SJSA1 (cell line): ENCODE results near the gene EMP1. TPM values are rescaled to one million over a fixed set of nuclear protein-coding genes. Genes with fewer than 3 reads are reported as not detected.

Experiments
- DNase-seq, 2 experiments: peaks; one replicate each; pipeline ENCODE4 v3.0.0-alpha.2; 2015 to 2020; ENCODE audit warnings: low spot score in 2 of 2, low read depth in 1 of 2
- H3K27ac ChIP-seq: fragments of 250-450 bp; sonication (Bioruptor Pico); 2 replicates; pipeline ENCODE4 v1.5.1; 2020; ENCODE audit warnings: mild to moderate bottlenecking, moderate library complexity
- H3K27me3 ChIP-seq: fragments of 250-450 bp; sonication (Bioruptor Pico); replicated peaks from 2 replicates; pipeline ENCODE4 v1.5.1; 2020; ENCODE audit warnings: mild to moderate bottlenecking, moderate library complexity
- H3K36me3 ChIP-seq: fragments of 250-450 bp; sonication (Bioruptor Pico); 2 replicates; pipeline ENCODE4 v1.5.1; 2020; ENCODE audit warnings: mild to moderate bottlenecking
- H3K4me1 ChIP-seq: fragments of 250-450 bp; sonication (Bioruptor Pico); replicated peaks from 2 replicates; pipeline ENCODE4 v1.6.1; 2021; ENCODE audit warnings: mild to moderate bottlenecking
- H3K4me3 ChIP-seq: fragments of 250-450 bp; sonication (Bioruptor Pico); 2 replicates; pipeline ENCODE4 v1.5.1; 2020; ENCODE audit warnings: mild to moderate bottlenecking
- H3K9me3 ChIP-seq: fragments of 250-450 bp; sonication (Bioruptor Pico); replicated peaks from 2 replicates; pipeline ENCODE4 v1.5.1; 2020; ENCODE audit warnings: mild to moderate bottlenecking
- total RNA-seq: library from RNA; depleted of rRNA; stranded (reverse); fragments of >200 nt; shearing (Covaris generic); gene quantifications from 2 replicates; pipeline ENCODE4 v1.2.3, GENCODE V29; 2014

The EMP1 gene
- total RNA-seq, 1 experiment from 2014 or later, result 159 TPM

GRCh38 chr12:13164921-13165616 lies 31.5 kb upstream of the EMP1 start:
- Histone ChIP-seq H3K4me3 (no peak overlapping the region), H3K4me1 (peaks cover 21% of the 10 kb centered on the region), H3K36me3 (no peaks in the 10 kb centered on the region), H3K27ac (no peak overlapping the region), H3K27me3 (no peaks in the 10 kb centered on the region), H3K9me3 (no peaks in the 10 kb centered on the region)
- DNase-seq, result no peak

- Histone ChIP-seq H3K4me3 (no peak overlapping the region), H3K36me3 (no peaks in the 10 kb centered on the region), H3K27me3 (no peaks in the 10 kb centered on the region), H3K27ac (no peak overlapping the region), H3K4me1 (peaks cover 21% of the 10 kb centered on the region), H3K9me3 (no peaks in the 10 kb centered on the region)
- peak in 1 of 2 experiments; percentile 42 for DNase-seq
These were observed 30.9 kb upstream of the EMP1 start for GRCh38 chr12:13165617-13166041.

- no peak for DNase-seq
- peaks cover 33% of the 10 kb centered on the region for H3K4me1 ChIP-seq
- no peaks in the 10 kb centered on the region for H3K27me3 ChIP-seq
- no peak overlapping the region for H3K4me3 ChIP-seq
- no peaks in the 10 kb centered on the region for H3K9me3 ChIP-seq
- H3K27ac ChIP-seq, result peak overlapping the region; percentile 6; the same call in 1 of the 2 replicates
- H3K36me3 ChIP-seq, result no peaks in the 10 kb centered on the region
These were observed 29.3 kb upstream of the EMP1 start for GRCh38 chr12:13167226-13167625.

GRCh38 chr12:13167906-13168305 lies 28.6 kb upstream of the EMP1 start:
- Histone ChIP-seq H3K4me3 (no peak overlapping the region), H3K9me3 (no peaks in the 10 kb centered on the region), H3K27me3 (no peaks in the 10 kb centered on the region), H3K4me1 (peaks cover 40% of the 10 kb centered on the region), H3K36me3 (no peaks in the 10 kb centered on the region), H3K27ac (peak overlapping the region; percentile 6; the same call in 1 of the 2 replicates)
- no peak for DNase-seq

GRCh38 chr12:13169272-13169671 lies 27.3 kb upstream of the EMP1 start:
- H3K4me1 ChIP-seq, result peaks cover 53% of the 10 kb centered on the region
- no peaks in the 10 kb centered on the region for H3K27me3 ChIP-seq
- no peak for DNase-seq
- no peaks in the 10 kb centered on the region for H3K36me3 ChIP-seq
- H3K9me3 ChIP-seq, result no peaks in the 10 kb centered on the region
- no peak overlapping the region for H3K4me3 ChIP-seq
- H3K27ac ChIP-seq, result no peak overlapping the region

GRCh38 chr12:13170892-13171490 lies 25.5 kb upstream of the EMP1 start:
- H3K27ac ChIP-seq, result peak overlapping the region; percentile 74
- no peak overlapping the region for H3K4me3 ChIP-seq
- H3K4me1 ChIP-seq, result peaks cover 56% of the 10 kb centered on the region
- H3K27me3 ChIP-seq, result no peaks in the 10 kb centered on the region
- H3K9me3 ChIP-seq, result no peaks in the 10 kb centered on the region
- H3K36me3 ChIP-seq, result no peaks in the 10 kb centered on the region
- DNase-seq, result no peak

- H3K27ac ChIP-seq, result peak overlapping the region; percentile 74
- H3K36me3 ChIP-seq, result no peaks in the 10 kb centered on the region
- H3K9me3 ChIP-seq, result no peaks in the 10 kb centered on the region
- no peak overlapping the region for H3K4me3 ChIP-seq
- H3K4me1 ChIP-seq, result peaks cover 50% of the 10 kb centered on the region
- peak; percentile 35 to 59 for DNase-seq
- H3K27me3 ChIP-seq, result no peaks in the 10 kb centered on the region
These were observed 24.3 kb upstream of the EMP1 start for GRCh38 chr12:13171921-13172859.

- Histone ChIP-seq H3K27me3 (no peaks in the 10 kb centered on the region), H3K4me3 (no peak overlapping the region), H3K27ac (peak overlapping the region; percentile 74), H3K36me3 (no peaks in the 10 kb centered on the region), H3K9me3 (no peaks in the 10 kb centered on the region), H3K4me1 (peaks cover 44% of the 10 kb centered on the region)
- peak; percentile 89 for DNase-seq
These were observed 23.3 kb upstream of the EMP1 start for GRCh38 chr12:13173012-13173932.

GRCh38 chr12:13175499-13175898 lies 21.0 kb upstream of the EMP1 start:
- H3K4me1 ChIP-seq, result peaks cover 55% of the 10 kb centered on the region

GRCh38 chr12:13176256-13176655 lies 20.3 kb upstream of the EMP1 start:
- DNase-seq, result peak in 1 of 2 experiments; percentile 1
- H3K4me3 ChIP-seq, result no peak overlapping the region
- no peaks in the 10 kb centered on the region for H3K36me3 ChIP-seq
- no peaks in the 10 kb centered on the region for H3K27me3 ChIP-seq
- no peak overlapping the region for H3K27ac ChIP-seq
- no peaks in the 10 kb centered on the region for H3K9me3 ChIP-seq
- peaks cover 53% of the 10 kb centered on the region for H3K4me1 ChIP-seq

More at GRCh38 chr12:13175499-13175898, 21.0 kb upstream of the EMP1 start:
- Histone ChIP-seq H3K27me3 (no peaks in the 10 kb centered on the region), H3K4me3 (no peak overlapping the region), H3K9me3 (no peaks in the 10 kb centered on the region), H3K27ac (no peak overlapping the region), H3K36me3 (no peaks in the 10 kb centered on the region)
- no peak for DNase-seq

- peaks cover 47% of the 10 kb centered on the region for H3K4me1 ChIP-seq
- DNase-seq, result peak in 1 of 2 experiments; percentile 28
These were observed 19.2 kb upstream of the EMP1 start for GRCh38 chr12:13177373-13177772.

GRCh38 chr12:13177906-13178305 lies 18.6 kb upstream of the EMP1 start:
- Histone ChIP-seq H3K4me3 (no peak overlapping the region), H3K27ac (no peak overlapping the region), H3K36me3 (no peaks in the 10 kb centered on the region), H3K4me1 (peaks cover 41% of the 10 kb centered on the region), H3K9me3 (no peaks in the 10 kb centered on the region), H3K27me3 (no peaks in the 10 kb centered on the region)
- DNase-seq, result no peak

More at GRCh38 chr12:13177373-13177772, 19.2 kb upstream of the EMP1 start:
- H3K27ac ChIP-seq, result no peak overlapping the region
- no peaks in the 10 kb centered on the region for H3K9me3 ChIP-seq
- no peaks in the 10 kb centered on the region for H3K27me3 ChIP-seq
- H3K36me3 ChIP-seq, result no peaks in the 10 kb centered on the region
- H3K4me3 ChIP-seq, result no peak overlapping the region
